GM18511 (cell line): Measurements from ENCODE around the gene GNAS.

Experiments used
- ATAC-seq: cut with Tn5 transposase; IDR thresholded peaks from one replicate; pipeline ENCODE4 v1.9.1; 2021; ENCODE audit warnings: mild to moderate bottlenecking, moderate library complexity; ENCODE audit not compliant: unreplicated experiment

The GNAS gene

DNA sequence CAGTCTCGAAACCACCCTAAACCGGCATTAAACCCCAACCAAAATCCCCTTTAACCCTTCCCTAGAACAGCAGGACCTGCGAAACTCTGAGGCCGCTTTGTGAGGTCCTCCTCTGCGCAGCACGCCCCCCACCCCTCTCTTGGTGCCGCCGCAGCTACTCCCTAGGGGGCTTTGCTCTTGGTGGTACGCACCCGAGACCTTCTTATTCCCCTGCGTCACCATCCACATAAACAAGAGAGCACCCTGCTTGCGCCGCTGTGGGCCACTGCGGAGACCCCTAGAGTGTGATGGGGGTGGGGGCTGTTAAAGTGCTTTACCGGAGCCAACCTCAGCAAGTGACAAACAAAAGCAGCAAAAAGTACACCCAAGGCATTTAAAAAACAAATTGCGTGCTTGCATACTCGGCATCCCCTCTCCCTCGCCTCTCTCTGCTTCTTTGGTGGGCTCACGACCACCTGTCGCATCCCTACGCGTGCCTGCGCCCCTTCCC lies 502 bp upstream of the GNAS start:
- no peak for ATAC-seq

DNA sequence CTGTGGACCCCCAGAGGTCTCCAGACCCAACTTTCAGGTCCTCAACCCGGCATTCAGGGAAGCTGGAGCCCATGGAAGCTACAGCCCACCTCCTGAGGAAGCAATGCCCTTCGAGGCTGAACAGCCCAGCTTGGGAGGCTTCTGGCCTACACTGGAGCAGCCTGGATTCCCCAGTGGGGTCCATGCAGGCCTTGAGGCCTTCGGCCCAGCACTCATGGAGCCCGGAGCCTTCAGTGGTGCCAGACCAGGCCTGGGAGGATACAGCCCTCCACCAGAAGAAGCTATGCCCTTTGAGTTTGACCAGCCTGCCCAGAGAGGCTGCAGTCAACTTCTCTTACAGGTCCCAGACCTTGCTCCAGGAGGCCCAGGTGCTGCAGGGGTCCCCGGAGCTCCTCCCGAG lies 950 bp downstream of the GNAS start:
- ATAC-seq = no peak

DNA sequence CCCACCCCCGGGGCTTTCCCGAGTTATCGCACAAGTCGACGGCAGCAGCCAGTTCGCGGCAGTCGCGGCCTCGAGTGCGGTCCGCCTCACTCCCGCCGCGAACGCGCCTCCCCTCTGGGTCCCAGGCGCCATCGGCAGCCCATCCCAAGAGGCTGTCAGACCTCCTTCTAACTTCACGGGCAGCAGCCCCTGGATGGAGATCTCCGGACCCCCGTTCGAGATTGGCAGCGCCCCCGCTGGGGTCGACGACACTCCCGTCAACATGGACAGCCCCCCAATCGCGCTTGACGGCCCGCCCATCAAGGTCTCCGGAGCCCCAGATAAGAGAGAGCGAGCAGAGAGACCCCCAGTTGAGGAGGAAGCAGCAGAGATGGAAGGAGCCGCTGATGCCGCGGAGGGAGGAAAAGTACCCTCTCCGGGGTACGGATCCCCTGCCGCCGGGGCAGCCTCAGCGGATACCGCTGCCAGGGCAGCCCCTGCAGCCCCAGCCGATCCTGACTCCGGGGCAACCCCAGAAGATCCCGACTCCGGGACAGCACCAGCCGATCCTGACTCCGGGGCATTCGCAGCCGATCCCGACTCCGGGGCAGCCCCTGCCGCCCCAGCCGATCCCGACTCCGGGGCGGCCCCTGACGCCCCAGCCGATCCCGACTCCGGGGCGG lies 1.6 kb downstream of the GNAS start:
- no peak for ATAC-seq

DNA sequence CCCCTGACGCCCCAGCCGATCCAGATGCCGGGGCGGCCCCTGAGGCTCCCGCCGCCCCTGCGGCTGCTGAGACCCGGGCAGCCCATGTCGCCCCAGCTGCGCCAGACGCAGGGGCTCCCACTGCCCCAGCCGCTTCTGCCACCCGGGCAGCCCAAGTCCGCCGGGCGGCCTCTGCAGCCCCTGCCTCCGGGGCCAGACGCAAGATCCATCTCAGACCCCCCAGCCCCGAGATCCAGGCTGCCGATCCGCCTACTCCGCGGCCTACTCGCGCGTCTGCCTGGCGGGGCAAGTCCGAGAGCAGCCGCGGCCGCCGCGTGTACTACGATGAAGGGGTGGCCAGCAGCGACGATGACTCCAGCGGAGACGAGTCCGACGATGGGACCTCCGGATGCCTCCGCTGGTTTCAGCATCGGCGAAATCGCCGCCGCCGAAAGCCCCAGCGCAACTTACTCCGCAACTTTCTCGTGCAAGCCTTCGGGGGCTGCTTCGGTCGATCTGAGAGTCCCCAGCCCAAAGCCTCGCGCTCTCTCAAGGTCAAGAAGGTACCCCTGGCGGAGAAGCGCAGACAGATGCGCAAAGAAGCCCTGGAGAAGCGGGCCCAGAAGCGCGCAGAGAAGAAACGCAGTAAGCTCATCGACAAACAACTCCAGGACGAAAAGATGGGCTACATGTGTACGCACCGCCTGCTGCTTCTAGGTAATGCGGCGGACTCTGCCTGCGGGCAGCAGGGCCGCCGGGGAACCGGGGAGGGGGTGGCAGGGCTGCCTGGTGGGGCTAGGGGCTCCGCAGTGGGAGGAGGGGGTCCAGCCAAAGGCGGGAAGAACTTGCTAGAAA lies 2.3 kb downstream of the GNAS start:
- no peak for ATAC-seq

DNA sequence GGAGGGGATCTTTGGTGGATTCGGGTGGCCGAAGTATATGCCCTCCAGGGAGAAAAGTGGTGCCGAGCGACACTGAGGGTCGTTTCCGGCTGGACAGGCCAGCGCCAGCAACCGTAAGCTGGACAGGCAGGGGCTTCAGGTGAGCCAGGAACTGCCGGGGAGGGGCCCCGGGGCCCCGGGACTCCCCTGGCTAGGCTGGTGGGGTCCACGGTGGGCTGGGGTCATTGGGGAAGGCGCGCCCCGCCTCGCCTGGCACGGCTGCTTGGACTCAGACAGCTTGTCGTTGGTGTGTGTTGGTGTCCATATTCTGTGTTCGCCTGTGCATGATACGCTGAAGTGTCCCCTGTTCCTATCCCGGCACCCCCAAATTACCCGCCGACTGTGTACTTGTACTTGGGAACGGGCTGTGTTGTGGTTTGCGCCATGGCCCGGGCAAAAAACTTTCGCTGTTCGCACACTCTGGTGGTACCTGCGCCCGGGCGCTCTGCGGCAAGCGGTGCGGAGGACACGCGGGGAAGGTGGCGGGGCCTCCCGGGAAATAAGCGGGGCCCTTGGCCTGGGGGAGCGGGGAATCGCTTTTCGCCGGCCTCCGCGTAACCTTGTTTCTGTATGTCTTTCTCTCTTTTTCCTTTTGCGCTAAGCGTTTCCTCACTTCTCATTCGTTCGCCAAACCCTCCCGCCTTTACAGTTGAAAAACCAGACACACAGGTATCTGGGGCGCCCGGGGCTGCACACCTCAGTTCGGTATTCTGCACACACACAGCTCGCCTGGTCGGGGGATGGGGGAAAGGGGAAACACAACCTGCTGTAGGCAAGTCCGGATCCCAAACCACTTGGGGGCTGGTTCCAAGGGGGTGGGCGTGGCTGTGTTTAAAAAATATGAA lies 3.2 kb downstream of the GNAS start:
- ATAC-seq = no peak

DNA sequence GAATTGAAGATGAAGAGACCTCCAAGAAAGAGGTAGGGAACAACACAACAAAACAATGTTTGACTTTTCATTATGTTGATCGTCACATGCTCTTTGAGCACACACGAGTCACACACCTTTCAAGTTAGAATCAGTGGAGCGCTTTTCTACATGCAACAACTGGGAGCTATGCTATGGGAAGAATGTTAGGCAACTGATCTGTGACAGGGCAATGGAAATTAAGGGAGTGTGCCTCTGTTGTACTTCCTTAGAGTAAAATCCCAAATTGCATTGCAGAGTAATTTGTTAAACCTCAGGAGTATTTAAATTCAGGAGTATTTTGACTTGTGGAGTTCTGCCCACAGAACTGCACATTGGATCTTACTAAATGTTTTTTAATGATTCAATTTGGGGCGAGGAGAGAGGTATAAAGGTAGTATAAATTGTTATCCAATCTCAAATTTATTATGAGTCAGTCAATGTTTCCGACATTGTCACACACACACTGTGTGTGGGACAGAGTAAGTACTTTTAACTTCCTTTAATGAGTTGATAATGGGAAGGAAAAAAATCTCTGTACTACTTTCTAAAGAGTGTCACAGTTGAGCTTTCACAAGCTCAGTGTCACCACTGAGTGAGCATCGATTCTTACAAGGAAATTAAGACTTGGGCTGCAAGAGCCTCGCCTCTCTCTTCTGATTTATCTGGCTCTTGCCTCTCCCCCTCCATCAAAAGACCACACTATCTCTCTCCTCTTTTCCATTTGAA lies 10.7 kb downstream of the GNAS start:
- ATAC-seq = no peak

DNA sequence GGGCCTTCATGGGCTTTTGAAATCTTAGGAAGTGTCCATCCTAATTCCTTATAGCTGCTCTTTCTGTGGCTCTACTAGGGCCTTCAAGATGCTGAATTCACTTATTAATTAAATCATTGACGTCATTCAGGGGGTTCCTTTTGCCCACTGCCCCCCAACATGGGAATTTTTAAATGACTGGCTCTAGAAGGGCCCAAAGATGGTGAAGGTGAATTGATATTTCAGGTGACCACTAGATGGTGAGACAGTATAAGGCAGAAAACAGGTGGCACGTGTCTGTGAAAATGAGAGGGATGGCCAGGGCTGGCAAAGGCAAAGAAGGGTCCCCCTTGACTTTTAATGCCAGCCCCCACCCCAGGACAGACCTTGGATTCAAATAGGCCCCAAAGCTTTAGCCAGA lies 11.8 kb downstream of the GNAS start:
- no peak for ATAC-seq

DNA sequence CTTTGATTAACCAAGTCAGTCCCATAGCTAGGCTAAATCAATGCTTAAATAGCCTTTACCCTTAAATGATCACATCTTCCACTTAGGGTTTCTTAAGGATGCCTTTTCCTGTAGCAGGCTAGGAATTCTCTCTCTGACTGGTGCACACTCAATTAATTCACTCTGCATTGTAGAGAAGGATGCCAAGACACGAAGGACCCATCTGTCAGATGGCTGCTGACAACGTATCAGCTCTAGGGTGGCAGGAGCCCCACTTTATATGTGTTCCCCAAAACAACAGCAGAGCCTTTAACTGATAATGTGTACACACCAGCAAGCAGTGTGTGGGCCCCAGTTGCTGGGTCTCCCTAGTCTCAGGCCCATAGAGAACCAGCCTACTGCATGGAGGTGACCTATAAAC lies 13.3 kb downstream of the GNAS start:
- ATAC-seq = no peak

DNA sequence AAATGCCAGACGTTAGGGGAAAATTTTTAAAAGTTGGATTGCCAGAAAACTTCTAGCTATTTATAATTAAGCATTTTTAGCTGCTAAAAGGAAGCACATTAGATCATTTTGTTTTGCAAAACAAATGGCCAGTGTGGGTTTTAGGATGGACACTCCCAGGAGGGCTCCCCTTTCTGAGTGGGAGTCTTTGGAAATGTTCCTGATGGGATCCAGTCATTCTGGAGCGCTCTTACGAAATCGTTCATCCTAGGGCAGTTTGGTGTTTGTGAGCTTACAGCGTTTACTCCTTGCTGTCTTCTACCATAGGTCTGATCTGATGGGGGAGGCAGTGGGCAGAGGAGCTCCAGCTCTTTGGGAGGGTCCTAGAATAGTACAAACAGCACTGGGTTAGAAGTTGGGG lies 14.7 kb downstream of the GNAS start:
- no peak for ATAC-seq

DNA sequence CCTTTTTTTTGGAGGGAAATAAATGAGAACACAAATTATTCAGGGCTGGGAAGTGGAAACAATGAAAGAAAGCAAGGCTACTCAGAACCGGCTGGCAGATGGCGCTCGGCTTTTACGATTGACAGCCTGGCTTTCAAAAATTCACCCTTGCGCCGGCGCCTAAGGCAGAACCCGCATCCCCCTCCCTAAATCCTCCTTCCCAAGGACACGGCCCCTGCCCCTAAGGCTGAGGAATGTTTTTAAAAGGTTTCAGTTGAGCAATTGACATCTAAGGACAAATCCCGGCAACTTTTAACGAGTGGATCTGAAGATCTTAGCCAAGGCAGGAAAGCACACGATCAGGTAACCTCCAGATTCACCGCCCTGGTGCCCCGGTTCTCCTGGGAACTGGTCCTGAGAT lies 16.3 kb downstream of the GNAS start:
- no peak for ATAC-seq

DNA sequence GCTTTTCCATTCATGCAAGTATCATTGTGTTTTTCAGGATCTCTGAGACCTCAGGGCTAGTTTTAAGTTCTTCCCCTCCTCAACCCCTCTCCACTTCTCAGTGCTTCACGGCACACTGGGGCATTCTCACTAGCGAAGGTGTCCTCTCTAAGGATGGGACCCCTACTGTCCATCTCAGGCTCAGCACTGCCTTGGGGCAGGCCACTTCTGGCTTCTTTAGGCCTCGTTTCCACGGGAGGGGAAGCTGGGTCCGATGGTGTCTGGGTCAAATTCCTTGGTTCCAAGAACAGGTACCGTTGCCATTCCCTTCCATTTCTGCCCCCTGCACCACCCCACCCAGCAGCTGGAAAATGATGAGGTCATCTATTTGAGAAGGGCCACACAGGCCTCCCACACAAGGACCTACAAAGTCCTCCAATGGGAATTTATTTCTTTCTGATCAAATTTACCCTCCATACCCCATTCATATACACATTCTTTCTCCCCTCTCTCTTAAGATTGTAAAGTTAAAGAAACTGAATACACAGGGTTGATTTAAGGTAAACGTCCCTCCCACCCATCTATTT lies 17.2 kb downstream of the GNAS start:
- no peak for ATAC-seq

DNA sequence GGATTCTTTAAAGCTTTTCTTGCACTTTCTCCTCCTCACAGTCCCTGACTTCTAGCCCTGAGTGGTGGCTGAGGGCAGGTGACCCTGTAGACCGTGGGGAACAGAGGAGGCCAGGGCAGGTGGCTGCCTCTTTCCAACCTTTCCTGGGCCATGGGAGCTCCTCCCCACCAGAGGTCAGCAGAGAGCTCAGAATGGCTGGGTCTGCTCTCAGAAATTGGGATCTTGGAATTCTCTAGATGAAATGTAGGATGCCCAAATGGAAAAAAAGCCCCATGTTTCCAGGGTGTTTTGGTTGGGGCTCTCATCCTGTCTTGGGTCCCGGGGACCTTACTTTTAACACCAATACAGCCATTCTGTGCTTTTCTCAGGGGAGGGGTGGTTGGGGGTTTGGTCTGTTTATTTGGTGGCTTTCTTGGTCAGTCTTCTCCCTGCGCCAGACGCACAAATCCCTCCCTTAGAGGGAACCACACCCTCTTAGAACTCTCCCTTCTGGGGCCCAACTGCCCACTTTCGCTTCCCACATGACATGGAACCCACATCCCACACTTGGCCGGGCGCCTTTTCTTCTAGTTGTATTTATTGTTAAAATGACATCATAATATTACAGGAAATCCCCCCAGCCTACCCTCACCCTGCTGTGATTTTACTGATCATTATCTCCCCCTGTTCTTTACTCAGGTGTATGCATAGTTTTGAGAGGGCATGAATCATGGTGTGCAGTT lies 17.9 kb downstream of the GNAS start:
- ATAC-seq = no peak

DNA sequence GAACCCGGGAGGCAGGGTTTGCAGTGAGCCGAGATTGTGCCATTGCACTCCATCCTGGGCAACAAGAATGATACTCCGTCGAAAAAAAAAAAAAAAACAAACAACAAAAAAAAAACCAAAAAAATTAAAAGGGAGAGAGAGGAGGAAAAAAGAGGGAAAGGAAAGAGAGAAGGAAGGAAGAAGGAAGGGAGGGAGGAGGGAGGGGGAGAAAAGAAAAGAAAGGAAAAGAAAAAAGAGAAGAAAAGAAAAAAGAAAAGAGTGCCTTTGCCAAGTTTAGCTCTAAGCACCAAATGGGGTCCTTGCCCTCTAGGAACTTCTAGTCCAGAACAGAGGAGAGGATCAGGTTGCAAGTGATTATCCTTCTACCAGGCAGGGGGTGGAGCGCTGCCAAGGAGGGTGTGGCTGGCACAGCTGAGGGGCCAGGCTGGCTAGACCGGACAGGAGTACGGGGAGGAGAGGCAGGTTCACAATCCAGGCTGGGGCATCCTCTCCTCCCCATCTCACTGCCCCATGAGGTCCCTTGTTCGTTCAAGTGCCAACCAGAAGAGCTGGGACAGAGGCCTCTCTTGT lies 19.1 kb downstream of the GNAS start:
- no peak for ATAC-seq

DNA sequence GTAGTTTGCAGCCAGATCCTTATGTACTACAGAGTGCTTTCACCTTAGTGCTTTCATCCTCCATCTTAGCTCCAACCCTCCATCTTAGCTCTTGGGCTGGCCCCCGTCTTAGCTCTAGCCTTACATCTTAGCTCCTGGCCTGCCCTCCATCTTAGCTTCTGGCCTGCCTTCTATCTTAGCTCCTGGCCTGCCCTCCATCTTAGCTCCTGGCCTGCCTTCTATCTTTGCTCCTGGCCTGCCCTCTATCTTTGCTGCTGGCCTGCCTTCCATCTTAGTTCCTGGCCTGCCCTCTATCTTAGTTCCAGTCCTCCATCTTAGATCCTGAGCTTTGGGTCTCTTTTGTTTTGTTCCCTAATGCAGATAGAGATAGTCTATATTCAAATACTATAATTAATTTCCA lies 22.0 kb downstream of the GNAS start:
- ATAC-seq = no peak

DNA sequence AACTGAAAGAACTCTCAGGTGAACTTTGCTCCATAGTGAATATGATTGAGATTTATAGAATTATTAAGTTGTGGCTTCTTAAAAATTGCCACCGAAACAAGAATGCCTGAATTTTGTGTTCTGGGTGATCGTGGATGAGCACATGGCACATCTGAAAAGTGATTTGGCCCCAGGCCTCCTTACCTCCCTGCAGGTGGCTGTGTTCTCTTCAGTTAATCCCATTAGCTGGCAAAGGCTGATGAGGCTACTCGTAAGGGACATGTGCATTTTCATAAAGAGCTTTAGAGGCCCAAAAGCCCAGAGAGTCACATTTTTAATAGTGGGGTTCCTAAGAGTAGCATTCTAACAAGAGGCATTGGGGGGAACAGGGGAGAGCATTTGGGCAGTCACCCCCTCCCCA lies 22.6 kb downstream of the GNAS start:
- ATAC-seq = no peak

DNA sequence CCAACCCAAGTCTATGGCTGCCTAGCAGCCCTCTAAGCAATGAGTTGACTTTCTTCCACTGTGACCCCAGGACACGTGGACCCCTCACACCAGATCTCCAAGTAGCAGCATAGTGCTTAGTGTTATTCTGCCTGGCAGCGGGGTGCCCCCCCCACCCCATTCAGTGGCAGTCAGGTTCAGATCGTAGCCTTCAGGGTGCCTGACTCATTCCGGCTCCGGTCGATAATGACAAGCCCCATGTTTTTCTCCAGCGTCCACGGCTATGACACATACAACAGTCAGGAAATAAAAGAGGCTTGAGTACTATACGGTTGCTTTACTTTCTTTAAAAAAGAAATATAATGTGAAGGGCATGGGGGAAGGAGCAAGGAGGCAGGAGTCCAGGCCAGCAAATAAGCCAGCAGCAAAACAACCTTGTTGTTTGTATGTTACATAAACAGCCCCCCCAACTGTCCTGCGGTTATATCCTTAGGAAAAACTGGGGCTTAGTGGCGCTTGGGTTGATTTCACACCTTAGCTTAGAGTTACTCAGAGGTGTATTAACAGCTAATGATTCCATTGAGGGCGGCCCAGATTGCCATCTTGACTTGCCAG lies 23.1 kb downstream of the GNAS start:
- no peak for ATAC-seq

DNA sequence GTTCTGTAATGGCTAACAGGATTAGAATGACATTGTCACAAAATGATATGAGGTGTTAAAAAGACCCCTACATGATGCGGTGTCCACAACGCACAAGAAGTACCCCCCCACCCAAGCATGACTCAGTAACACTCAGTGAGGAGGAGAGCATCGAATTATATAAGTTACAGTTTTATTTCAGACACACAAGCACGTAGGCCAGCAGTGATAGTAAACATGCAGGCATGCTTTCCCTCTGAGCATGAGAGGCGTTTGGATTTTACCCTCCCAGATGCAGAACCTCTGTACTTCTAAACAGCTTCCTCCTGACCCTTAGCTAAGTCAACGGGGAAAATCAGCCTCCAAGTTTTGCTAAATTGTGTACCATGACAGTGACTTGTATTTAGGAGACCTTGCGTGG lies 23.9 kb downstream of the GNAS start:
- ATAC-seq = no peak

DNA sequence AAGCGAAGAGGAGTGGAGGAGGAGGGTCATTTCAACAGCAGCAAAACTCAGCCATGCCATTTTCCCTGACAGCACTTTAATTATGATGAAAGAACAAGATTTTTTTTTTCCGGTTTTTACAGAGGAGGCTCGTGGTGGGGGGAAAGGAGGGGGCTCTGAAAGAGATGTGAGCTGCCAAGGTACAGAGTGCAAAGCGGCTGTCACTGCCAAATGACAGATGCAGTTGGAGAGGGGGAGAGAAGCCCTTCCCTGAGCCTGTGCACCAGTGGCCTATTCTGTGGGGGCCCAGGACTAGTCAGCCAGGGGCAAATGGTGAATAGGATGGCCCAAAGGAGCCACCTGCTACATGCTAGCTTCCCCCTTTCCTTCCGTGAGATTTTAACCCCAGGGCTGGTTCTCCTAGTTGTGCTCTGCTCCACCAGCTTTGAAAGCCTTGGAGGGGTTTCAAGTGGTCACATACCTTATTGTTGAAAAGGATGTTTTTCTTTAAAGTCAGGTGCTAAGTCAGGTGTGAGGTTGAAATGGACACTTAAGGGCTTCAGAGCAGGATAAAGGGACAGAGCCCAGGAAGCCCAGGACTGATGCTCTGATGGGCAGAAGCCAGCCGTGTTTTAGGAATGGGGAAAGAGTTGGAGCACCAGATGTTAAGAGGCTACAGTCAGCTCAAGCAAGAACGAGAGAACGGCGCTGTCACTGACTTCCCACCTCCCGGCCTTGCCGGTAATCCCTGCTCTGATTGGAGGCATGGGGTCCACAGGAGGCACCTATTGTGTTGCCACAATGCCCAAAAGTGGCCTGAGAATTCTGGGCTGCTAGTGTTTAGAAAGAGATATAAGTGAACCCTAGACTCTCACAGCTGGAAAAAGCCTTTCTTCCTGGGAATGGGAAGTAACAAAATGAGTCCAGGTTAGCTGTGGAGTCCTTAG lies 24.8 kb downstream of the GNAS start:
- ATAC-seq = no peak
